ENCODE results near the gene DAPK3. TPM values are rescaled to one million over a fixed set of nuclear protein-coding genes. Genes with fewer than 3 reads are reported as not detected.

DAPK3 gene
- total RNA-seq, 1 experiment from 2014 or later, result 121 TPM

DNA sequence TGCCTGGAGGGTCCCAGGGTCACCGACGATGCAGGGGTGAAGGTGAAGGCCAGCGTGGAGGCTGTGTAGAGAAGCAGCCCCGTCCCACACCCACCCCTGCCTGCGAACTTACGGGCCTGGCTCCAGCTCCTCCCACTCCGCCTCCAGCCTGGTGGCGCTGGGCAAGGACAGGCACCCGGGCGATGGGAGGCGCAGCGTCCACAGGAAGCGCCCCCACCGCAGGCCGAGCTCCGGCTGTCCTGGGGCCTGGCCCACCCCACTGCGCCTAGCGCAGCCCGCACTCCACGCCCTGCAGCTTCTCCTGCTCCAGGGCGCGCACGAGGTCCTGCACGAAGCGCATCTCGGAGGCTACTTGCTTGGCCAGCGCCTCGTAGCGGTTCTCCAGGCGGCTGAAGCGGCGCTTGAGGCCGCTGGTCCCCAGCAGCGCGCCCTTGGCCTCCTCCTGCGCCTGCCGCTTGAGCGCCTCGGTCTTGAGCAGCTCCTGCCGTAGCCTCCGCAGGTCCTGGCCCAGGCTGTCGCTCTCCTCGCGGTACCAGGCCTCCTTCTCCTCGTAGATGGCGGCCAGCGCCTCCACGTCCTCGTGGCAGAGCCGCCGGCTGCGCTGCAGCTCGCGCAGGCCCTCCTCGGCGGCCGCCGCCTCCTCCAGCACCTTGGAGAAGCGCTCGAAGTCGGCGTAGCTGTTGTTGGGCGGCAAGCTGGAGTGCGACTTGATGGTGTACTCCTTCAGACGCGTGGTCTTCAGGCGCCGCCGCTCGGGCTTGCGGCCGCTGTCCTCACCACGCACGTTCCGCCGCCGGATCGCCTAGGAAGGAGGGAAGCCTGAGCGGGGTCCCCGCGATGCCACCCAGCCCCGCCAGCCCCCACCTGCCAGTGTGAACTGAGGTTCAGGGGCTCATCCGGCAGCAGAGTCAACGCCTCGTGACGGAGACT lies 11.8 kb downstream of the DAPK3 start:
- no peak overlapping the region for H2BK20ac ChIP-seq (ENCODE audit: low read depth, low read length, poor library complexity, severe bottlenecking)
- H4K8ac ChIP-seq (replicated peaks; ENCODE audit: insufficient read length, low read depth, low read length), result no peak overlapping the region
- no peak overlapping the region for H2BK120ac ChIP-seq (ENCODE audit: low read depth, low read length, poor library complexity, severe bottlenecking)
- no peak overlapping the region for H3K18ac ChIP-seq (ENCODE audit: insufficient read length, low read depth, low read length)
- no peaks in the 10 kb centered on the region for H3K4me1 Mint-ChIP-seq
- H3K36me3 Mint-ChIP-seq (ENCODE audit: insufficient read depth in 1 of 3, low read depth in 3 of 3), result peaks cover 19 to 52% (median 40%) of the 10 kb centered on the region in 3 experiments; a peak in 6 of 7 replicates
- no peak overlapping the region for H2BK15ac ChIP-seq (ENCODE audit: low read depth, low read length)
- peak; percentile 33 for DNase-seq
- no peak overlapping the region for H3K4me3 Mint-ChIP-seq
- no peak overlapping the region for H2AFZ ChIP-seq (ENCODE audit: low read length)
- H3K79me2 ChIP-seq (ENCODE audit: insufficient read depth, low read length), result no peaks in the 10 kb centered on the region
- H2BK12ac ChIP-seq (ENCODE audit: insufficient read length, low read depth, low read length), result no peak overlapping the region
- H3K4ac ChIP-seq (ENCODE audit: low read depth, low read length), result no peak overlapping the region
- no peak overlapping the region for H3K9ac ChIP-seq (ENCODE audit: extremely low read depth, insufficient read length, low read length)
- no peak overlapping the region for H3K27ac Mint-ChIP-seq
- H4K5ac ChIP-seq (ENCODE audit: insufficient read length, low read depth, low read length), result no peak overlapping the region
- no peak overlapping the region for H3K14ac ChIP-seq (ENCODE audit: insufficient read depth, low read length)
- no peaks in the 10 kb centered on the region for H3K79me1 ChIP-seq (ENCODE audit: insufficient read depth, low read depth, low read length, poor library complexity, severe bottlenecking)
- no peaks in the 10 kb centered on the region for H3K27me3 ChIP-seq (ENCODE audit: insufficient read depth, low read length)
- no peak overlapping the region for H4K91ac ChIP-seq (ENCODE audit: insufficient read length, low read depth, low read length)
- no peaks in the 10 kb centered on the region for H3K9me3 ChIP-seq (ENCODE audit: control insufficient read depth, low read depth, low read length)
- TF ChIP-seq, protein P1, sequence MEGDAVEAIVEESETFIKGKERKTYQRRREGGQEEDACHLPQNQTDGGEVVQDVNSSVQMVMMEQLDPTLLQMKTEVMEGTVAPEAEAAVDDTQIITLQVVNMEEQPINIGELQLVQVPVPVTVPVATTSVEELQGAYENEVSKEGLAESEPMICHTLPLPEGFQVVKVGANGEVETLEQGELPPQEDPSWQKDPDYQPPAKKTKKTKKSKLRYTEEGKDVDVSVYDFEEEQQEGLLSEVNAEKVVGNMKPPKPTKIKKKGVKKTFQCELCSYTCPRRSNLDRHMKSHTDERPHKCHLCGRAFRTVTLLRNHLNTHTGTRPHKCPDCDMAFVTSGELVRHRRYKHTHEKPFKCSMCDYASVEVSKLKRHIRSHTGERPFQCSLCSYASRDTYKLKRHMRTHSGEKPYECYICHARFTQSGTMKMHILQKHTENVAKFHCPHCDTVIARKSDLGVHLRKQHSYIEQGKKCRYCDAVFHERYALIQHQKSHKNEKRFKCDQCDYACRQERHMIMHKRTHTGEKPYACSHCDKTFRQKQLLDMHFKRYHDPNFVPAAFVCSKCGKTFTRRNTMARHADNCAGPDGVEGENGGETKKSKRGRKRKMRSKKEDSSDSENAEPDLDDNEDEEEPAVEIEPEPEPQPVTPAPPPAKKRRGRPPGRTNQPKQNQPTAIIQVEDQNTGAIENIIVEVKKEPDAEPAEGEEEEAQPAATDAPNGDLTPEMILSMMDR (conservative IDR thresholded peaks at IDR 0.05), result no peak
- H3T11ph ChIP-seq (ENCODE audit: low read length), result no peak overlapping the region
- no peaks in the 10 kb centered on the region for H3K4me1 ChIP-seq (ENCODE audit: insufficient read depth, low read length)
- no peak overlapping the region for H2AK5ac ChIP-seq (ENCODE audit: insufficient read length, low read length)
- H2BK5ac ChIP-seq (ENCODE audit: insufficient read length, low read length), result no peak overlapping the region
- H3K27me3 Mint-ChIP-seq (ENCODE audit: low read depth), result no peaks in the 10 kb centered on the region
- H3K9me3 Mint-ChIP-seq, result no peaks in the 10 kb centered on the region
- no peak overlapping the region for H3K56ac ChIP-seq (ENCODE audit: insufficient read length, low read depth, low read length)
- no peaks in the 10 kb centered on the region for H3K23me2 ChIP-seq (ENCODE audit: insufficient read length, low read depth, low read length, poor library complexity, severe bottlenecking)
- H4K20me1 ChIP-seq (ENCODE audit: control insufficient read depth, insufficient read depth, insufficient read length), result no peaks in the 10 kb centered on the region
- H3K27ac ChIP-seq (ENCODE audit: insufficient read length, low read depth, low read length), result no peak overlapping the region
- no peak overlapping the region for H3K4me2 ChIP-seq (ENCODE audit: insufficient read depth, insufficient read length, low read length)
- H3K23ac ChIP-seq (ENCODE audit: insufficient read length, low read depth, low read length), result no peak overlapping the region
- WGBS (ENCODE audit: extremely low coverage, insufficient read length, low lambda C conversion rate), result no CpG with 5 or more reads among the region's 86 CpGs
